ENCODE results near the gene MICAL3.

The MICAL3 gene

GRCh38 chr22:17824457-17824856 lies 199.9 kb downstream of the MICAL3 start:
- no peak overlapping the region for H3K27ac Mint-ChIP-seq
- H3K27me3 Mint-ChIP-seq (ENCODE audit: low read depth) = no peaks in the 10 kb centered on the region
- H3K4me3 Mint-ChIP-seq = no peak overlapping the region
- no peaks in the 10 kb centered on the region for H3K9me3 Mint-ChIP-seq
- H3K4me1 Mint-ChIP-seq (ENCODE audit: low read depth) = no peaks in the 10 kb centered on the region
- no peak for DNase-seq (ENCODE audit: low spot score)
- H3K36me3 Mint-ChIP-seq (ENCODE audit: low read depth) = no peaks in the 10 kb centered on the region

GRCh38 chr22:17823964-17824363 lies 200.4 kb downstream of the MICAL3 start:
- no peak overlapping the region for H3K27ac Mint-ChIP-seq
- DNase-seq (ENCODE audit: low spot score) = no peak
- H3K36me3 Mint-ChIP-seq (ENCODE audit: low read depth) = no peaks in the 10 kb centered on the region
- no peaks in the 10 kb centered on the region for H3K4me1 Mint-ChIP-seq (ENCODE audit: low read depth)
- H3K9me3 Mint-ChIP-seq = no peaks in the 10 kb centered on the region
- no peak overlapping the region for H3K4me3 Mint-ChIP-seq
- H3K27me3 Mint-ChIP-seq (ENCODE audit: low read depth) = no peaks in the 10 kb centered on the region

DNA sequence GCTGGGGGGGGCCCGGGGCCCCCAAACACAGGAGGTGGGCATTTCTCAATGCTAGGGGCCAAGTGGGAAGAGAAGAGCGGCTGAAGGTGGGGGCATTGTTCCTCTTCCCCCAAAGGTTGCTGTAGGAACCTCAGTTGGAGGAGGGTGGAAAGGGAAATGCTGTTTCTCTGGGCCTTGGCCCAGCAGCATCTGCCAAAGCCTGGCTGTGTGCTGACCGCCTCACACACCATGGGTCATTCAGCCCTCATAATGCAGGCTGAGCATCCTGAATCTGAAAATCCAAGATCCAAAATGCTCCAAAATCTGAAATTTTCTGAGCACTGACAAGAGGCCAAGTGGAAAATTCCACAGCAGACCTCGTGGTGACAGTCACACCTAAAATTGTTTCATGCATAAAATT lies 201.1 kb downstream of the MICAL3 start:
- no peaks in the 10 kb centered on the region for H3K4me1 Mint-ChIP-seq (ENCODE audit: low read depth)
- H3K27ac Mint-ChIP-seq = no peak overlapping the region
- H3K27me3 Mint-ChIP-seq (ENCODE audit: low read depth) = no peaks in the 10 kb centered on the region

GRCh38 chr22:17822087-17822486 lies 202.3 kb downstream of the MICAL3 start:
- Mint-ChIP-seq H3K4me3 (no peak overlapping the region), H3K9me3 (no peaks in the 10 kb centered on the region), H3K27me3 (ENCODE audit: low read depth) (no peaks in the 10 kb centered on the region), H3K27ac (no peak overlapping the region), H3K36me3 (ENCODE audit: low read depth) (no peaks in the 10 kb centered on the region), H3K4me1 (ENCODE audit: low read depth) (no peaks in the 10 kb centered on the region)
- DNase-seq (ENCODE audit: low spot score) = no peak

More for the DNA sequence above, 201.1 kb downstream of the MICAL3 start:
- no peak for DNase-seq (ENCODE audit: low spot score)
- no peaks in the 10 kb centered on the region for H3K9me3 Mint-ChIP-seq
- H3K36me3 Mint-ChIP-seq (ENCODE audit: low read depth) = no peaks in the 10 kb centered on the region
- no peak overlapping the region for H3K4me3 Mint-ChIP-seq

DNA sequence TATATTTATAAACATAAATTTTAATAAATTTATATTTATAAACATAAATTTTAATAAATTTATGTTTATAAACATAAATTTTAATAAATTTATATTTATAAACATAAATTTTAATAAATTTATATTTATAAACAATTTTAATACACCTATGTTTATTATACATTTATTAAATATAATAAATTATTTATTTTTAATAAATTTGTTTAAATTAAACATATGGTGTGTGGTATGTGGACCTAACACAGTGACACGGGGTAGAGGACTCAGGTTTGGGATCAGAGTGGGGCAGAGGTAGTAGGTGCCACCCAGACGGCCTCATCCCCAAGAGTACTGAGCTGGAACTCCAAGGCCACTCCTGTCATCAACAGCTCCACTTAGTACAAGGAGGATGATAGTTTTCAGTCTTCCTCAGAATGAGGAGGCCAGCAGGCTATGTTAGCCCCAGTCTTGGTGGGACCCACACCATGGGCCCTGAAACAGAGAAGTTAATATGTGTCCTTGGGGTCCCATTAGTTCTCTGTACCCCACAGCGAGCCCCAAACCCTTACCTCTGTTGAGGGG lies 203.4 kb downstream of the MICAL3 start:
- DNase-seq (ENCODE audit: low spot score) = no peak
- Mint-ChIP-seq H3K4me3 (no peak overlapping the region), H3K27ac (no peak overlapping the region), H3K4me1 (ENCODE audit: low read depth) (no peaks in the 10 kb centered on the region), H3K27me3 (ENCODE audit: low read depth) (no peaks in the 10 kb centered on the region), H3K9me3 (no peaks in the 10 kb centered on the region), H3K36me3 (ENCODE audit: low read depth) (no peaks in the 10 kb centered on the region)

DNA sequence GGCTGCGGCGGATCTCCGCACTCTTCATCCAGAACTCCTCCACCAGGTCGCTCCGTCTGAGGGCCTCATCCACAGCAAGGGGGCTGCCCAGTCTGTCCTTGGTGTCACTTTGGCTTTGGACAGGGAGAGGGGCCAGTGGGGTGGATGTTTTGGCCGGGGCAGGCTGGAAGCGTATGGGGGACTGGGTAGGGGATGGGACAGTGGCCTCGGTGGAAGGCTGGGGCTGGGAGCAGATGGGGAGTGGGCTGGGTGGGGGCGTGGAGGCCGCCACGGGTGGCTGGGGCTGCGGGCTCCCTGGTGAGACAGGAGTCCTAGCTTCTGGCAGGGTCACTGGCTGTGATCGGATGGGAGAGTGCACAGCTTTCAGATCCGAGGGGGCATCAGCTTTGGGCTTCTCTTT lies 205.7 kb downstream of the MICAL3 start:
- no peaks in the 10 kb centered on the region for H3K9me3 Mint-ChIP-seq
- H3K4me3 Mint-ChIP-seq = no peak overlapping the region
- no peaks in the 10 kb centered on the region for H3K27me3 Mint-ChIP-seq (ENCODE audit: low read depth)
- no peak for DNase-seq (ENCODE audit: low spot score)
- no peak overlapping the region for H3K27ac Mint-ChIP-seq
- H3K4me1 Mint-ChIP-seq (ENCODE audit: low read depth) = no peaks in the 10 kb centered on the region
- no peaks in the 10 kb centered on the region for H3K36me3 Mint-ChIP-seq (ENCODE audit: low read depth)

DNA sequence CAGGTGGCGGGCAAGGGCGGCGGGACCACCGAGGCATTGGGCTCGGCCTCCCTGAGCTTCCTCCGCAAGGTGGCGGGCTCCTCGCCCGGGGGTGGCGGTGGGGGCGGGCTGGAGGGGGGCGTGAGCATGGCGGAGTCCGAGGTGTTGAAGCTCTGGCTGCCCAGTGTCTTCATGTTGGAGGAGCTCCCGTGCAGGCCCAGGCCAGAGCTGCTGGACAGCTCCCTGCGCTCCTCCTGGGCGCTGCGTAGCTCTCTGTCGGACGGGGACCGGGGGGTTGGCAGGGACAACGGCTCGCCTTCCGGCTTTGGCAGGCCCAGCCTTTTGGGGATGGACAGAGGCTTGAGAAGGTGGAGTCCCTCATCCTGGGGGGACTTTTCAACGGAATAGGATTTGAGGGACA lies 206.2 kb downstream of the MICAL3 start:
- Mint-ChIP-seq H3K27me3 (ENCODE audit: low read depth) (no peaks in the 10 kb centered on the region), H3K36me3 (ENCODE audit: low read depth) (no peaks in the 10 kb centered on the region), H3K9me3 (no peaks in the 10 kb centered on the region), H3K4me3 (no peak overlapping the region), H3K27ac (no peak overlapping the region), H3K4me1 (ENCODE audit: low read depth) (no peaks in the 10 kb centered on the region)
- no peak for DNase-seq (ENCODE audit: low spot score)

DNA sequence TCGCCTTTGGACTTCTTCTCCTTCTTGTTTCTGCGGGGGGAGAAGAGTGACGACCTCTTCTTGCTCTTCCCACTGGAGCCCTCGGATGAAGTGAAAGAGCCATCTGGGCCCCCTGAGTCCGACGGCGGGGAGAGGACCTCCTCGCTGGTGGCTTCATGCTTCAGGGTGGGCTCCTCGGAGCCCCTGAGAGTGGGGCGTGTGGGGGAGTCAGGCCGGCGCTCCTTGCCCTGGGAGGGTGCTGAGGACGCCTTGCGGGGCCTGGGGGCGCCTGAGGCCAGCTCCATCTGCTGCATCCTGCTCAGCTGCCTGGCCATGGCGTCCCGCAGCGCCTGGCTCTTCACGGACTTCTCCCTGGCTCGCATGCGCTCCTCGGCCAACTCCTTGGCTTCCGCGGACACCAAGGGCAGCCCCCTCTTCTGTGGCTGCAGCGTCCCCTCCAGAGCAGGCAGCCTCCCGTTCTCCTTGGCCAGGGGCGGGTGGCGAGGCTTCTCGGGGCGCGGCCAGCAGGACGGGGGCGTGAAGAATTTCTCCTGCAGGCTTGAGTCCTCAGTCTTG lies 206.8 kb downstream of the MICAL3 start:
- Mint-ChIP-seq H3K4me1 (ENCODE audit: low read depth) (no peaks in the 10 kb centered on the region), H3K36me3 (ENCODE audit: low read depth) (no peaks in the 10 kb centered on the region), H3K27me3 (ENCODE audit: low read depth) (no peaks in the 10 kb centered on the region), H3K4me3 (no peak overlapping the region), H3K27ac (no peak overlapping the region), H3K9me3 (no peaks in the 10 kb centered on the region)
- DNase-seq (ENCODE audit: low spot score) = no peak

DNA sequence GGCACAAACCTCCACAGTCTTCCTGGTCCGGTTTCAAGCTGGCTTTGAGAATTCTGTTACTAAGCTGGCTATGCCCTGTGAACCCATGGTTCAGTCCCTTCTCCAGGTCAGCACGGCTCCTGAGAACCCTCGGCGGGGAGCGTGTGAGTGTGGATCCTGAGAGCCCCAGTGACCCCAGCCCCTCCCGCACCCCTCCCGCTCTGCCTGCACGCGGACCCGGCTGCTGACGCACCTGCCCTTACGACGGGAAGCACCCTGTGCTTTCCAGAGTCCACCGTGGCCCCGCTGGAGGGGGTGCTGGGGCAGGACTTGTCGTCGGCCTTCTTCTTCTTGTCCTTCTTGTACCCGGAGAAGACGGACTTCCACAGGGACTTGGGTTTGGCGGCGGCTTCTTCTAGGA lies 207.3 kb downstream of the MICAL3 start:
- Mint-ChIP-seq H3K27me3 (ENCODE audit: low read depth) (no peaks in the 10 kb centered on the region), H3K4me1 (ENCODE audit: low read depth) (no peaks in the 10 kb centered on the region), H3K9me3 (no peaks in the 10 kb centered on the region), H3K36me3 (ENCODE audit: low read depth) (no peaks in the 10 kb centered on the region), H3K27ac (no peak overlapping the region), H3K4me3 (no peak overlapping the region)
- no peak for DNase-seq (ENCODE audit: low spot score)

- no peak overlapping the region for H3K4me3 Mint-ChIP-seq
- H3K36me3 Mint-ChIP-seq (ENCODE audit: low read depth) = no peaks in the 10 kb centered on the region
- no peak overlapping the region for H3K27ac Mint-ChIP-seq
- no peaks in the 10 kb centered on the region for H3K9me3 Mint-ChIP-seq
- no peaks in the 10 kb centered on the region for H3K27me3 Mint-ChIP-seq (ENCODE audit: low read depth)
- no peak for DNase-seq (ENCODE audit: low spot score)
- no peaks in the 10 kb centered on the region for H3K4me1 Mint-ChIP-seq (ENCODE audit: low read depth)
Observed at GRCh38 chr22:17816649-17817048, 207.7 kb downstream of the MICAL3 start.

DNA sequence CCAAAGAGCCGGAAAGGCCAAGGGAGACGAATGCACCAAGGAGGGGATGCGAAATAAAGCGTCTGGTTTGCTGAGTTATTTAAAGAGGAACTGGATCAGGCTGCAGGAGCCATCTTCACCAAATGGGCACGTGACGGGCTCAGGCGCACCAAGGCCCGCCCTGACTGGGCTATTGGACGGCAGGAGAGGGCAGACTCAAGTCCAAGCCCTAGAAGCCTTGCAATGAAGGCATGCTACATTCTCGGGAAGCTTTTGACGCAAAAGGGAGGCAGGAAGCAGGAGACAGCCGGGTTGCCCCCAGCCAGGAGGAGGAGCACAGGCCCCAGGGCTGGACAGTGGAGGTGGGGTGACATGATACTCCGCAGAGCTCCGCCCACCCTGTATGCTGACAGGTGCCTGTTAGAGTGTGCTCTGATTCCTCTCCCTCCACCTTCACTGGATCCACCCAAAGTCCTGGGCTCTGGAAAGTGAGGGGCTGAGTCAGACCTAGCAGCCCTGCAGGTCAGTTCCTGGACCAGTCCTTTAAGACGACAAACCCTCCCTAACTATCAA lies 208.6 kb downstream of the MICAL3 start:
- Mint-ChIP-seq H3K27ac (no peak overlapping the region), H3K9me3 (no peaks in the 10 kb centered on the region), H3K4me1 (ENCODE audit: low read depth) (no peaks in the 10 kb centered on the region), H3K36me3 (ENCODE audit: low read depth) (no peaks in the 10 kb centered on the region), H3K4me3 (no peak overlapping the region), H3K27me3 (ENCODE audit: low read depth) (no peaks in the 10 kb centered on the region)
- no peak for DNase-seq (ENCODE audit: low spot score)

DNA sequence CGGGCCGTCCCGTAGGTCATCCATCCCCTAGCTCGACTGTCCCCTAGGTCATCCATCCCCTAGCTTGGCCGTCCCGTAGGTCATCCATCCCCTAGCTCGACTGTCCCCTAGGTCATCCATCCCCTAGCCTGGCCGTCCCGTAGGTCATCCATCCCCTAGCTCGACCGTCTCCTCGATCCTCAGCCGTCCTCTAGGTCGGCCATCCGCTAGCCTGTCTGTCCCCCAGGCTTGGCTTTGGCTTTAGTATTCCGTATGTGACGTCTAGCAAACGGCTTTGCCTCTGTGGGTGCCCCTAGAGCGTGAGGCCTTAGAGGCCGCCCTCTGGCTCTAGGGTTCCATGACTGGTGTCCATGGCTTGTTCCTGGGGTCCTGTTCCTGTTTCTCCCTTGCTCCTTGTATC lies 209.5 kb downstream of the MICAL3 start:
- Mint-ChIP-seq H3K27me3 (ENCODE audit: low read depth) (no peaks in the 10 kb centered on the region), H3K4me1 (ENCODE audit: low read depth) (no peaks in the 10 kb centered on the region), H3K9me3 (no peaks in the 10 kb centered on the region), H3K4me3 (no peak overlapping the region), H3K36me3 (ENCODE audit: low read depth) (no peaks in the 10 kb centered on the region), H3K27ac (no peak overlapping the region)
- no peak for DNase-seq (ENCODE audit: low spot score)

GRCh38 chr22:17814084-17814483 lies 210.3 kb downstream of the MICAL3 start:
- Mint-ChIP-seq H3K4me1 (ENCODE audit: low read depth) (no peaks in the 10 kb centered on the region), H3K27me3 (ENCODE audit: low read depth) (no peaks in the 10 kb centered on the region), H3K4me3 (no peak overlapping the region), H3K36me3 (ENCODE audit: low read depth) (no peaks in the 10 kb centered on the region), H3K9me3 (no peaks in the 10 kb centered on the region), H3K27ac (no peak overlapping the region)
- DNase-seq (ENCODE audit: low spot score) = no peak

DNA sequence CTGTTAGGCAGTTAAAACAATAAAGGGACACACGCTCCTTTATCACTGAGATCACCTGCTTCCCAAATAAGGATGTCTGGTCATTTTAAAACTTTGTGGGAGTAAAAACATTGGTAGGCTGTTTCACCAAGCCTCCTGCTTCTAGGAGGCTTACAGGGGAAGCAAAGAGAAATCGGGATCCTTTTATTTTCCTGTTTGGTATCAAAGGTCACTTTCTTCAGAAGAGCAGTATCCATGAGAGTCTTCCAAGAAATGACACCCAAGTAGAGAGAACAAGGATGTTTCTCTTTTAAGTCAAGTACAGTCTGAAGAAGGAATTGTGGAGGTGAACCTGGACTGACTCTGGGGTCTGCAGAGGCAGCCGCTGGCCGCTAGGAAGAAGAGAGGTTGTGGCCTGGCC lies 213.2 kb downstream of the MICAL3 start:
- Mint-ChIP-seq H3K4me3 (no peak overlapping the region), H3K4me1 (ENCODE audit: low read depth) (no peaks in the 10 kb centered on the region), H3K9me3 (no peaks in the 10 kb centered on the region), H3K27ac (no peak overlapping the region), H3K27me3 (ENCODE audit: low read depth) (no peaks in the 10 kb centered on the region), H3K36me3 (ENCODE audit: low read depth) (no peaks in the 10 kb centered on the region)
- DNase-seq (ENCODE audit: low spot score) = no peak

GRCh38 chr22:17810570-17811116 lies 213.7 kb downstream of the MICAL3 start:
- no peak for DNase-seq (ENCODE audit: low spot score)
- H3K27ac Mint-ChIP-seq = no peak overlapping the region
- H3K4me1 Mint-ChIP-seq (ENCODE audit: low read depth) = no peaks in the 10 kb centered on the region
- H3K4me3 Mint-ChIP-seq = no peak overlapping the region
- H3K27me3 Mint-ChIP-seq (ENCODE audit: low read depth) = no peaks in the 10 kb centered on the region
- H3K36me3 Mint-ChIP-seq (ENCODE audit: low read depth) = no peaks in the 10 kb centered on the region
- H3K9me3 Mint-ChIP-seq = no peaks in the 10 kb centered on the region

Data from T-helper 2 cell treated with Interferon-gamma antibody and Interleukin-4, amounts not matched to agents 5 μg/mL and 100 μg/mL, for 36 hours (primary cell).